Osteoblast (primary cell): ENCODE results near the gene CEP170B. TPM values are rescaled to one million over a fixed set of nuclear protein-coding genes. Genes with fewer than 3 reads are reported as not detected.
A peak's percentile ranks its signal among the peaks of the same experiment; 100 is the strongest.

Source experiments
- DNase-seq: peaks from one replicate; pipeline ENCODE4 v3.0.0; 2011; ENCODE audit warnings: low spot score, mixed read lengths; ENCODE audit not compliant: insufficient read length; ENCODE audit errors: missing footprints
- H2AFZ ChIP-seq: 2 replicates; pipeline ENCODE4 v1.6.0; 2011; ENCODE audit warnings: mild to moderate bottlenecking, low read length
- H3K27ac ChIP-seq: 2 replicates; pipeline ENCODE4 v1.5.1; 2011; ENCODE audit warnings: mild to moderate bottlenecking, low read depth, low read length, moderate library complexity
- H3K27me3 ChIP-seq: 2 replicates; pipeline ENCODE4 v1.6.0; 2012; ENCODE audit warnings: mild to moderate bottlenecking, control low read depth, inconsistent platforms, low read length, moderate library complexity; ENCODE audit not compliant: insufficient read depth
- H3K36me3 ChIP-seq: 2 replicates; pipeline ENCODE4 v1.5.1; 2011; ENCODE audit warnings: mild to moderate bottlenecking, low read length, control low read depth, moderate library complexity; ENCODE audit not compliant: insufficient read depth
- H3K4me1 ChIP-seq: 2 replicates; pipeline ENCODE4 v1.5.1; 2011; ENCODE audit warnings: mild to moderate bottlenecking, low read length, control low read depth, moderate library complexity; ENCODE audit not compliant: insufficient read depth
- H3K4me2 ChIP-seq: 2 replicates; pipeline ENCODE4 v1.6.0; 2011; ENCODE audit warnings: mild to moderate bottlenecking, low read length; ENCODE audit not compliant: insufficient read depth
- H3K4me3 ChIP-seq: fragments of 200-600 bp; sonication (generic); 3 replicates; pipeline ENCODE4 v1.5.1; 2012; ENCODE audit warnings: mild to moderate bottlenecking, low read length, inconsistent platforms; ENCODE audit not compliant: insufficient read depth
- H3K79me2 ChIP-seq: 2 replicates; pipeline ENCODE4 v1.6.0; 2012; ENCODE audit warnings: mild to moderate bottlenecking, low read length, control low read depth, inconsistent platforms; ENCODE audit not compliant: insufficient read depth
- H3K9me3 ChIP-seq: 2 replicates; pipeline ENCODE4 v1.5.1; 2011; ENCODE audit warnings: low read depth, low read length, control low read depth
- H4K20me1 ChIP-seq: 2 replicates; pipeline ENCODE4 v1.6.0; 2012; ENCODE audit warnings: mild to moderate bottlenecking, low read length, control low read depth; ENCODE audit not compliant: insufficient read depth
- CTCF ChIP-seq: IDR thresholded peaks from 2 replicates; pipeline ENCODE4 v1.5.1; 2011; ENCODE audit warnings: mild to moderate bottlenecking, low read depth, low read length, moderate library complexity; ENCODE audit errors: extremely low read depth
- total RNA-seq: library from RNA; depleted of rRNA; stranded (reverse); fragments of >200 nt; gene quantifications from 2 replicates; pipeline ENCODE4 v1.2.3, GENCODE V29; 2012

CEP170B gene
- total RNA-seq, 1 donor = 21.0 TPM

DNA sequence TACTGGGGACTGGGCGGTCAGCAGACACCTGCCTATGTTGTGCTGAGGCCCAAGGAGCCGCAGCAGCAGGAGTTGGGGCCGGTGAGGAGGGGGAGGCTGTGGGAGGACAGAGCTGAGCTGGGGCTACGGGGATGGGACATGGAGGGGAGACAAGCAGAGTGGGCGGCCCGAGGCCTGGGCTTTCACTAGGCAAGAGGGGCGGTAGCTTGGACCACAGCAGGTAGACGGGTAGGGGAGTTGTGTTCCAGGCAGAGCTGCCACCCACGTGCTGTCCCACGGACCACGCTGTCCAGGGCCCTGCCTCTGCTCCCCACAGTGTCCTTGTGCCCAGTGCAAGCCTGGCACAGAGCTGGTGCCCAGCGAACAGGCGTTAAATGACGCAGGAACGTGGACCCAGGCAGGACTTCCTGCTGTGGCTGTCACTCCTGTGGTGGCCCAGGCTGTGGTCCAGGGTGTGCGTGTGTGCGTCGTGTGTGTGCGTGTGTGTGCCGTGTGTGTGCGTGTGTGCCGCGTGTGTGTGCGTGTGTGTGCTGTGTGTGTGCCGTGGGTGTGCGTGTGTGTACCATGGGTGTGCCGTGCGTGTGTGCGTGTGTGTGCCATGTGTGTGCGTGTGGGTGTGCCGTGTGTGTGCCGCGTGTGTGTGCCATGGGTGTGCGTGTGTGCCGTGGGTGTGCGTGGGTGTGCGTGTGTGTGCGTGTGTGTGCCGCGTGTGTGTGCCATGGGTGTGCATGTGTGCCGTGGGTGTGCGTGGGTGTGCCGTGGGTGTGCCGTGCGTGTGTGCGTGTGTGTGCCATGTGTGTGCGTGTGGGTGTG lies 6.8 kb downstream of the CEP170B start:
- peaks cover 74% of the 10 kb centered on the region for H4K20me1 ChIP-seq
- TF ChIP-seq CTCF = no peak

DNA sequence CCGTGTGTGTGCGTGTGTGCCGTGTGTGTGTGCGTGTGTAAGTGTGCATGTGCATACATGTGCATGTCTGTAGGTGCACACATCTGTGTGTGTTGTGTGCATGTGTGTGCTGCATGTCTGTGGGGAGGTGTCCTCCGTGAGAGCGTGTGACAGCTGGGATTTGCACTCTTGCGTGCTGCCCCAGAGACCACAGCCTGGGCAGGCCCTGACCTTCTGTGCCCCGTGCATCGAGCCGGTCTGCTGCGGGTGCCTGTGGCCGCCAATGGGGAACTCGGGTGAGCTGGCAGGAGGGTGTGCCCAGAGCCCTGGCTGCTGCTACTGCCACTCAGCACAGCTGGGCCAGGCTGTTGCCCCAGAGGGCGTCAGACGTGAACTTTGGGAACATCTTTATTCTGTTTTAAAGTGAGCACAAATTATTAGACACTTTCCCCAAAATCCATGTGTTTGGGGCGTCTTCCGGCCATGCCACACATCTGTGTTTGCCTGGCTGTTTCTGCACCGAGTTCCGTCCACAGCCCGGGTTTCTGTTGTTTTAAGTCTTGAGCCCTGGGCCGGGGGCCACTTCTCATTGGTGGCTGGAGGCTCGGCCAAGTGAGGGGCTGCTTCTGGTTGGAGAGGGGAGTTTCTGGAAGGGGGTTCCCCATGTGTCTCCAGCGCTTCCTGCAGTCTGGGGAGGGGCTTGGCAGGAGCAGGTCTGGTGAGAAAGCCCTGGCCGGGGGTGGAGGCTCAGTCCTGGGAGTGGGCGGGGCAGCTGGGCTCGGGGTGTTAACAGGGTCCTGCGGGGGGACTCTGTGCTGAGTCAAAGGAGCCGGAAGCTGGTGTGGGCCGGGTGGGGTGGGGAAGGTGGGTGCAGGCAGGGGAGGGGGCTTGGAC lies 7.6 kb downstream of the CEP170B start:
- Histone ChIP-seq H3K27ac (peak overlapping the region; percentile 41), H2AFZ (no peak overlapping the region)
- peak; percentile 98 for DNase-seq

More for the DNA sequence above, 6.8 kb downstream of the CEP170B start:
- Histone ChIP-seq H3K27ac (no peak overlapping the region), H3K4me3 (no peak overlapping the region), H3K9me3 (no peaks in the 10 kb centered on the region), H3K4me1 (peaks cover 12% of the 10 kb centered on the region), H2AFZ (no peak overlapping the region), H3K4me2 (no peak overlapping the region), H3K79me2 (peaks cover 92% of the 10 kb centered on the region), H3K36me3 (peaks cover 5% of the 10 kb centered on the region), H3K27me3 (no peaks in the 10 kb centered on the region)
- peak; percentile 71 for DNase-seq

GRCh38 chr14:104873380-104874055 lies 8.4 kb downstream of the CEP170B start:
- no peaks in the 10 kb centered on the region for H3K9me3 ChIP-seq
- peaks cover 7% of the 10 kb centered on the region for H3K4me1 ChIP-seq
- H3K79me2 ChIP-seq = peaks cover 76% of the 10 kb centered on the region
- peaks cover 62% of the 10 kb centered on the region for H4K20me1 ChIP-seq
- no peak for TF ChIP-seq CTCF
- DNase-seq = peak; percentile 83
- no peak overlapping the region for H3K27ac ChIP-seq
- no peak overlapping the region for H3K4me3 ChIP-seq
- peaks cover 13% of the 10 kb centered on the region for H3K36me3 ChIP-seq
- no peaks in the 10 kb centered on the region for H3K27me3 ChIP-seq
- no peak overlapping the region for H3K4me2 ChIP-seq
- no peak overlapping the region for H2AFZ ChIP-seq

More for the DNA sequence above, 7.6 kb downstream of the CEP170B start:
- no peak for TF ChIP-seq CTCF
- H4K20me1 ChIP-seq = peaks cover 70% of the 10 kb centered on the region
- peak overlapping the region; percentile 32 for H3K4me2 ChIP-seq
- H3K27me3 ChIP-seq = no peaks in the 10 kb centered on the region
- H3K4me1 ChIP-seq = peaks cover 7% of the 10 kb centered on the region
- no peaks in the 10 kb centered on the region for H3K9me3 ChIP-seq
- H3K4me3 ChIP-seq = no peak overlapping the region
- H3K36me3 ChIP-seq = peaks cover 8% of the 10 kb centered on the region
- peaks cover 84% of the 10 kb centered on the region for H3K79me2 ChIP-seq
